GM12801 (cell line): ENCODE results near the gene WDR18.

ENCODE experiments used
- TF ChIP-seq, protein P1 (sequence below): IDR thresholded peaks from one replicate; pipeline ENCODE4 v1.5.1; 2011; ENCODE audit warnings: control low read depth; ENCODE audit not compliant: insufficient read length; ENCODE audit errors: extremely low read depth

The WDR18 gene

DNA sequence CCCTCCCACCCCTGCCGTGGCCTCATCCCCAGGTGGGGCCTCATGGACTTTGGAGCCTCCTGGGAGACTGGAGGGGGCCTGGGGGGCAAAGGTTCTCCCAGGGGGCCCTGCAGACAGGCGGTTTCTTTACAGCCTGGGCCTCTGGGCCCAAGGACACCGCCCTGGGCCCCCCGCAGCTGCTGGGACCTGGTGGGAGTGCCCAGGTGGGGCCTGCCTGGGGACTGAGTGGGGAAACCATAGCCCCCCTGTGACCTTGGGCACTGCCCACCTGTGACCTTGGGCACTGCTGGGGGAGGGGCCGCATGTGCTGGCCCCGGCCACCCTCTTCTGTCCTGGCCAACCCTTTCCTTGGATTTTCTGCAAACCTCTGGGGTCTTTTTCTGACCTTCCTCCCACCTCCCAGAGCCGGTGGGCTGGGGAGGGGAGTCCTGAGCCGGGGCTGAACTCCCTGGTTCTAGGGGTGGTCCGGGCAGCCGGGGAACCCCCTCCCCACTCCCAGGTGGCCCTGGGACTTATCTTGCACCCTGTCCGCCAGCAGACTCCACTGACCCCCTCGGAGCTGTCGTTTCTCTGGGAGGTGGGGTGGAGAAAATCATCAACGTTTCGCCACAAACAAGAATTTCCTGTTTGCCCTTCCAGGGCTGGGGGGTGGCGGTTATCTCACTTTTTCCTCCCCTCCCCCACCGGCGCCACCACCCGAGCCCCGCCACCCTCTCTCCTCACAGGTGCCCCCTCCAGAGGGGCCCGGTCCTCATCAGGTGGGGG lies 31.3 kb upstream of the WDR18 start:
- TF ChIP-seq, protein P1, sequence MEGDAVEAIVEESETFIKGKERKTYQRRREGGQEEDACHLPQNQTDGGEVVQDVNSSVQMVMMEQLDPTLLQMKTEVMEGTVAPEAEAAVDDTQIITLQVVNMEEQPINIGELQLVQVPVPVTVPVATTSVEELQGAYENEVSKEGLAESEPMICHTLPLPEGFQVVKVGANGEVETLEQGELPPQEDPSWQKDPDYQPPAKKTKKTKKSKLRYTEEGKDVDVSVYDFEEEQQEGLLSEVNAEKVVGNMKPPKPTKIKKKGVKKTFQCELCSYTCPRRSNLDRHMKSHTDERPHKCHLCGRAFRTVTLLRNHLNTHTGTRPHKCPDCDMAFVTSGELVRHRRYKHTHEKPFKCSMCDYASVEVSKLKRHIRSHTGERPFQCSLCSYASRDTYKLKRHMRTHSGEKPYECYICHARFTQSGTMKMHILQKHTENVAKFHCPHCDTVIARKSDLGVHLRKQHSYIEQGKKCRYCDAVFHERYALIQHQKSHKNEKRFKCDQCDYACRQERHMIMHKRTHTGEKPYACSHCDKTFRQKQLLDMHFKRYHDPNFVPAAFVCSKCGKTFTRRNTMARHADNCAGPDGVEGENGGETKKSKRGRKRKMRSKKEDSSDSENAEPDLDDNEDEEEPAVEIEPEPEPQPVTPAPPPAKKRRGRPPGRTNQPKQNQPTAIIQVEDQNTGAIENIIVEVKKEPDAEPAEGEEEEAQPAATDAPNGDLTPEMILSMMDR = no peak

DNA sequence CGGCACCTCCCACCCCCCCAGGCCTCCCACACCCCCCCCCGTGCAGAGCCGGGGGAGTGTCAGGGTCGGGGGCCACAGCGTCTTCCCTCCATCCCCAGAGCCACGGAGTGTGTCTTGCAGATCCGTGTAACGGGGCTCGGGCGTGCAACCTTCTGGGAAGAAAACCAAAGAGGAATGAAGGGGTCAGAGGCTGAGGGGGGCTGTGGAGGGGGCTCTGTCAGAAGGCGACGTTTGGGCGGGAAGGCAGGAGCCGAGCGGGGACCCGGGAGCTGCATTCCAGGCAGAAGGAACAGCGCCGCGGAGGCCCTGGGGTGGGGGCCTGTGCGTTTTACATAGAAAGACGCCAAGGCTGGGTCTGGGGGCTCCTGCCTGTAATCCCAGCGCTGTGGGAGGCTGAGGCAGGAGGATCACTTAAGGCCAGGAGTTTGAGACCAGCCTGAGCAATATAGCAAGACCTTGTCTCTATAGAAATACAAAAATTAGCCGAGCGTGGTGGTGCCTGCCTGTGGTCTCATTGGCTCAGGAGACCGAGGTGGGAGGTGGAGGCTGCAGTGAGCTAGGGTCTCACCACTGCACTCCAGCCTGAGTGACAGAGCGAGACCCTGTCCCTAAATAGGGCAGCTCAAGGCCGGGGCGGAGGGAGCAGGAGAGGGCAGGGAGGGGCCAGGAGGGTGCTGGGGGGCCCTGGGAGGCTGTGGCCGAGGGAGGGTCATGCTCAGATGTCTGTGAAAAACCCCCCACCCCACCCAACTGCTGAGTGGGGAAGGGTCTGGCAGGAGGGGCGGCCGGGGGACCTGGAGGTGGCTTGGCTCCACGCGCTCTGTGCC lies 30.5 kb upstream of the WDR18 start:
- TF ChIP-seq, protein P1 = no peak

DNA sequence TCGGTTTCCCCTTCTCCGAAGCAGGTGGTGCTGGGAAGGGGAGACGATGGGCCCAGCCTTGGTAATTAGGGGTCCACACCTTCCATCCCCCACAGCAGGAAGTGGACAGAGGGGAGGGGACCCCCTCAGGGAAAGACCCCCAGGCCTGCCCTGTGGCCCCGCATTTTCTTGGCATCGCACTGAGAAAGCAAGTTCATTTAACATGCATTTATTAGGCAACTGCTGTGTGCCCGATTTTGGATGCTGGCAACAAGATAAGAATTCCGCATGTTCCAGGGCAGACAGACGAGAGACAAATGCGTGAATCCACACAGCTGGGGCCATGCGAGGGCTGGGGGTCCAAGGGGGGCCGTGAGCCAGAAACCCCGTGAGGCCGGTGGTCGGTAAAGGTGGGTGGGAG lies 29.9 kb upstream of the WDR18 start:
- TF ChIP-seq, protein P1 = no peak

DNA sequence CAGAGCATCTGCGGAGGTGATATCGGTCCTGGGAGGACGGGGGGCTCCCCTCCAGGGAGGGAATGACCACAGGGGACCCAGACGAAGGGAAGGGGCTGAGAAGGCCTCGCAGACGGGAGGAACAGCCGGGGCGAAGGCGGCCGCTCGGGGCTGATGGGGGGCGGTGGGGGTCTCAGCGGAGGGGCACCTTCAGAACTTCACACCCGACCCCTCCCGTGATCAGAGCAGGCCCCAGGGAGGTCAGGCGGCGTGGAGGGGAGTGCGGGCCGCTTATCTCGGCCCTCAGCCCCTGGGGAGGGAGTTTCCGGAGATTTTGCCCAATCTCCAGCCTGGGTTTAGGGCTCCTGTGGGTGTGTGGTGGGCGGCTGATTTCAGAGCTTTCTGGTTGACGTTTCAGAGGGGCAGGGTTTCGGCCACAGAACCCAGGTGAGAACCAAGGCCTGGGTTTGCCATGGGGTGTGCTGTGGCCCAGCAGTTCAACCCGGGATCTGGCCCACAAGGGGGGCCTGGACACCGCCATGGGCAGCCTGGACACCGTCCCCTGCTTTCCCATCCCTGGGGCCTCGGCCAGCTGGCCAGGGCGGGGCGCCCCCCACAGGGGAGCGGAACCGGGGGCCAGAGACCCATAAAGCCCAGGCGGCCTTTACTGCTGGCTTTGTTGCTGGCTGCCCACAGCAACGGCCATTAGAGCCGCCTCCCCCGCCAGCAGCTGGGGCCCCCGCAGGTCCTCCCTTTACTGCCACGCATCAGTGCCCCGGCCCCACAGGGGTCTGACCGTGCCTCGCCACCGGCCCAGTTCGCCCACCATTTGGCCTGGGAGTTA lies 29.3 kb upstream of the WDR18 start:
- TF ChIP-seq, protein P1 = no peak

DNA sequence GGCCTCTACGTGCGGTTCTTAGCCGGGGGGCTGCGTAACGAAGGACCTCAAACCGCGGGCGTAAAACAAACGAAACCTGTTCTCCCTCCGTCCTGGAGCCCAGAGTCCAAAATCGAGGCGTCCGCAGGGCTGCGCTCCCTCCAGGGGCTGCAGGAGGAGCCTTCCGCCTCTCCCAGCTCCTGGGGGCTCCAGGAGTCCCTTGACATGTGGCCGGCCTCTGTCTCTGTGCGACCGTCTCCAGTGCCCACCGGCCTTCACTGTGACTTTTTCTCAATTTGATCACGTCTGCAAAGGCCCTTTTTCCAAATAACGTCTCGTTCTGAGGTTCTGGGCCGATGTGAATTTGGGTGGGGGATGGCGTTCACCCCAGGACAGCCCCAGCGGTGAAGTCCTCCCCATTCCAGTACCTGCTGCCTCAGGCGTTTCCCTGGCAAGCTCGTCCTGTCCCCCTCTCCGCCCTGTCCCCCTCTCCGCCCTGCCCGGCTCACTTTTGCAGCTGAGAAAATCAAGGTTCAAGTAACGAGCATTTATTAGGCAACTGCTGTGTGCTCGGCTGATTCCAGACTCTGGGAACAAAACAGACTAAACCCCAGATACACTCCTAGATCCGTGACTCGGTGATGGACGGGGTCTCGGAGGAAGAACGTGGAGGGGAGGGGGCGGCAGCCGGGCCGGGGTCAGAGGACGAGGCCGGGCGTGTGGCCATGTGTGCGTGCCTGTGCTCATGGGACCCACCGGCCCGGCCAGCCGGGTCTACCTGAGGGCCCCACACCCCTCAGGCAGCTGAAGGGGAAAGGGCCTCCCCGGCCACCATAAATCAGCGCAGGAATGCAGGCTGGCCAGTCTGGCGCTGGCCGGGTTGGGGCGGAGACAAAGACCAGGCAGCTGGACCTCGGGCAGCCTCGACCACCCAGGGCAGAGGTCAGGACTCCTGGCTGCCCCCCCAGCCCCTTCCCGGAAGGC lies 28.1 kb upstream of the WDR18 start:
- TF ChIP-seq, protein P1 = no peak

DNA sequence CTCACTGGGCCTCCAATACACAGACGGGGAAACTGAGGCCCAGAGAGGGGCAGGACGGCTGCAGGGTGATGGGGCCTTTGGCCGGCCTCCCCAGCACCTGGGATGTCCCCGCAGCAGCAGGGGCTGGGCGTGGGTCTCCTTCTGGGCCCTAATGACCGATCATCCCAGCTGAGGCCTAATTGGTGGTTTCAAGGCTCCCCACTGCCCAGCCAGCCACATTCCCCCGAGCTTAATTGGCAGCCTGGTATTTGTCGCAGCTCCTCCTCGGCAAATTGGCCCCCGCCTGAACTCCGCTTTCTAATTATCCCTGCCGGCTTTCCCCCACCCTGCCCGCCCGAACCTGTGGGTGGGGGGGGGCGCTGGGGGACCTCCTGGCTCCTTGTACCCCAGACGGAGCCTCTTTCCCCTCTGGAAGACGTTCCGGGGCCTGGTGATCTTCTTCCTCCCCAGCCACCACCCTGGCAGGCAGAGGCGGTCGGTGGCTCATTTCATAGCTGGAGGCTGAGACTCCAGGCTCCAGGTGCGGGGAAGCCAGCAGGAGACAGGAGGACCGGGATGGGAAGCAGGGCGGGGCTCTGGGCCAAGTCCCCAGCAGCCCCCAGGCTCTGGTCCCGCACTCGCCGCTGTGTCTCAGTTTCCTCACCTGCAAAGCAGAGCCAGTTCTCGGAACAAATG lies 27.2 kb upstream of the WDR18 start:
- TF ChIP-seq, protein P1 = no peak
